NCI-H345 (cell line): ENCODE results near the gene DUSP3.
"Not testable (repeated sequence)": the region's sequence is repeated elsewhere in the genome, so short reads cannot be mapped to it uniquely, and the experiment has no call there.

Source experiments
- DNase-seq: peaks from one replicate; lab custom pipeline; 2025; lab: John Stamatoyannopoulos, UW

Gene DUSP3

DNA sequence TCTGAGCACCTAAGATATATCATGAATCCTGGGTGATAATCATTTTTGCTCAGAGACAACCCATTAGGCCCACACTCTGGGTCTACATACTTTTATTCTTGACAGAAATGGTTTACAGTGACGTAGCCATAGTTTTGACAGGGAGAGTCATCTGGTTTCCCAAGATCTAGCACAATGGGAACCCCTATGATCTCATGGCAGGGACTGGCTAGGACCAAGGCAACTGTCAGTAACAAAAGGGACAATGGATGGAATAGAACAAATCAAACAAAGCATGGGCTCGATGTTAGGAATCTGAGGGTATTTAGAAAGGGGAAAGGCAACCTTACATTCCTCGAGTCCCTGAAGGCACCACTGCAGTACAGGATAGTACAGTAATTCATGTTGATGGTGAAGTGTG, 22.0 kb upstream of the DUSP3 start:
- no peak for DNase-seq

DNA sequence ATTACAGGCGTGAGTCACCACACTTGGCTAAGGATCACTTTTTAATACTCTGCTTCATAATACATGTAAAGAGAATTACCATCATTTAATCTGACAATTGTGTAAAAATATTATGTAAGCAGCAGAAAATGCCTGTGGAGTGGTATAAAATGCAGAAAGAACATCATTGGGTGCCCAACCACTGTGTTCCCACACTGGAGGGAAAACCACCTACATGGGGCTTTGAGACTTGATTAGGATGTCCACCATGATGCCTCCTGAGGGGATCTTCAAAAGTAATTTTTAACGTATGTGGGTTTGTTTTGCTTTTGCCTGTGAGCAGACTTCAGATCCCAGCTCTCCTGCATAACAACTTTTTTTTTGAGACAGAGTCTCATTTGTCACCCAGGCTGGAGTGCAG, 20.3 kb upstream of the DUSP3 start:
- no peak for DNase-seq

DNA sequence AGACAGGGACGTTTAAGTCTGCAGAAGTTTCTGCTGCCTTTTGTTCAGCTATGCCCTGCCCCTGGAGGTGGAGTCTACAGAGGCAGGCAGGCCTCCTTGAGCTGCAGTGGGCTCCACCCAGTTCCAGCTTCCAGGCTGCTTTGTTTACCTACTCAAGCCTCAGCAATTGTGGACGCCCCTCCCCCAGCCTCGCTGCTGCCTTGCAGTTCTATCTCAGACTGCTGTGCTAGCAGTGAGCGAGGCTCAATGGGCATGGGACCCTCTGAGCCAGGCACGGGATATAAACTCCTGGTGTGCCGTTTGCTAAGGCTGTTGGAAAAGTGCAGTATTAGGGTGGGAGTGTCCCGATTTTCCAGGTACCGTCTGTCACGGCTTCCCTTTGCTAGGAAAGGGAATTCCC, 19.2 kb upstream of the DUSP3 start:
- DNase-seq: peak; percentile 4

DNA sequence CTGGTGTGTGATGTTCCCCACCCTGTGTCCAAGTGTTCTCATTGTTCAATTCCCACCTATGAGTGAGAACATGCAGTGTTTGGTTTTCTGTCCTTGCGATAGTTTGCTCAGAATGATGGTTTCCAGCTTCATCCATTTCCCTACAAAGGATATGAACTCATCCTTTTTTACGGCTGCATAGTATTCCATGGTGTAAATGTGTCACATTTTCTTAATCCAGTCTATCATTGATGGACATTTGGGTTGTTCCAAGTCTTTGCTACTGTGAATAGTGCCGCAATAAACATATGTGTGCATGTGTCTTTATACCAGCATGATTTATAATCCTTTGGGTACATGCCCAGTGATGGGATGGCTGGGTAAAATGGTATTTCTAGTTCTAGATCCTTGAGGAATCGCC, 13.9 kb upstream of the DUSP3 start:
- not testable (repeated sequence) for DNase-seq

DNA sequence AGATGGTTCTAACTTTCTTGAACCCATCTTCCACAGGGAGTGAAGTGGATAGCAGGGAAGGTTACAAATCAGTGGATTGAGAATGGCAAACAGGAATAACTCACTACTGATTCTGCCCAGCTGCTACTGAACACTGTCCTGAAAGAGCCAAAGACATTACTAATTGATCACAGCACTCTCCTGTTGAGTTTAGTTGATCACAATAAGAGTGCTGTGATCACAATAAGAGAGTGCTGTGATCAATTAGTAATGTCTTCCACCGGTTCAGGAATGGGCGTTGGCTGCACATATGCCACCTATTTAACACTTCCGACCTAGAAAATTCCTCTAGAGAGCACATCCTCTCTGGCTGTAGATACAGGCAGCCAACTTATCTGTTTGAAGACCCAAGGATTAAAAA, 12.8 kb upstream of the DUSP3 start:
- peak; percentile 46 for DNase-seq

DNA sequence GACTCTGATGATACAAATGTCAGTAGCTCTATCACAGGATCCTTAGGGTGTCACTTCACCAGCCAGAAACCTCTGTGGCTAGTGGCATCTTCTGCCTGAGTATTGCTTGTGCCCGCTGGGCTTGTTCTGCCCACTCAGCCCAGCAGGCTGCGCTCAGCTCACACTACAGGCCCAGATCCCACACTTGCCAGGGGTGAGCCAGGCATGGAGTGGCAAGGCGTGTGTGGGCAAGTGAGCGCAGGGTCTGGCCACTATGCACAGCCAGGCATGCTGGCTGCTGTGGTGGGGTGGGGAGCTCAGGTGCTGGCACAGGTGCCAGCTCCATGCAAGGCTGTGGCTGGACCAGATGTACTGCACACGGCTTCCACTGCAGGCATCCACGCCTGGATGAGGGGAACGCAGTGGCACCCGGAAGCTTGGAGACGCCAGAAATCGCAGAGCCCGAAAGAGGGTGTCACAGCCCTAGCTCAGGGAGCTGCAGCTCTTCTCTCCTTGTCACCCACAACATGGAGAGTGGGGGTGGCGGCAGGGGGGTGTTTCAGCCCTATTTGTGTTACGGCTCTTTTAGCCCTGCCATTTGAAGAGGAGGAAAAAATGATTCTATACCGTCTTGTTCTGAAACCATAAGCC, 11.6 kb upstream of the DUSP3 start:
- peak; percentile 3 for DNase-seq

DNA sequence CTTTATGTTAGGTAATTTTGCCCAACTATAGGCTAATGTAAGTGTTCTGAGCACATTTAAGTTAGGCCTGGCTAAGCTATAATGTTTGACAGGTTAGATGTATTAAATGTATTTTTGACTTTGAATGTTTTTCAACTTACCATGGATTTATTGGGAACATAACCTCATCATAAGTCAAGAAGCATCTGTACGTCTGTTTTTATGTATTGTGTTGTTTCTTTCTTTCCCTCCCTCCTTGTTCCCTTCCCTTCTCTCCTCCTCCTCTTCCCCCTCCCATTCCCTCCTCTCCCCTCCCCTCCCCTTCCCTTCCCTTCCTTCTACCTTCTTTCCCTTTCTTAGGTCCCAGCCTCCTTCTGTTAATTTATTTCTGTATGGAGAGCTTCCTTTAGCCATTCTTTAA, 10.7 kb upstream of the DUSP3 start:
- DNase-seq: no peak

DNA sequence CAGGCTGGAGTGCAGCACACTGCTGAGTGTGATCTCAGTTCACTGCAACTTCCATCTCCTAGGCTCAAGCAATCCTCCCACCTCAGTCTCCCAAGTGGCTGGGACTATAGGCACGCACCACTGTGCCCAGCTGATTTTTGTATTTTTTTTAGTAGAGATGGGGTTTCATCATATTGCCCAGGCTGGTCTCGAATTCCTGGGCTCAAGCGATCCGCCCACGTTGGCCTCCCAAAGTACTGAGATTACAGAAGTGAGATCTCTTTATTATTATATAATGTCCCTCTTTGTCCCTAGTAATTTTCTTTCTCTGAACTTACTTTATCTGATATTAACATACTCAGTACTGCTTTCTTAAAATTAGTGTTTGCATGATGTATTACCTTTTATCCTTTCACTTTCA, 9.8 kb upstream of the DUSP3 start:
- DNase-seq: no peak

DNA sequence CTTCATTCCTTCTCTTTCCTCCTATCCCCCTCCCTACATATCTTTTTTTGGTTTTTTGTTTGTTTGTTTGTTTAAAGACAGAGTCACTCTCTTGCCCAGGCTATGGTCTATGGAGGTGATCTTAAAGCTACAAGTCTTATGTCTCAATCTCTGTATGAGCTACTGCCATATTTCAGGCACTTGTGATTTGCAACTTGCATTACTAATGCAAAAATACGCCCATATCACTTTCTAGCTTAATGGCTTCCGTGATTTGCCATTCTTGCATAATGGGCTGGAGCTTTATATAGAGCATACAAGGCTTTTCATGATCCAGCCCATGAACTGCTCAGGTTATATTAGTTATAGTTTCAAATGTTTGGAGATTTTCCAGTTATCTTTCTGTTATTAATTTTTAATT, 9.0 kb upstream of the DUSP3 start:
- DNase-seq: no peak

DNA sequence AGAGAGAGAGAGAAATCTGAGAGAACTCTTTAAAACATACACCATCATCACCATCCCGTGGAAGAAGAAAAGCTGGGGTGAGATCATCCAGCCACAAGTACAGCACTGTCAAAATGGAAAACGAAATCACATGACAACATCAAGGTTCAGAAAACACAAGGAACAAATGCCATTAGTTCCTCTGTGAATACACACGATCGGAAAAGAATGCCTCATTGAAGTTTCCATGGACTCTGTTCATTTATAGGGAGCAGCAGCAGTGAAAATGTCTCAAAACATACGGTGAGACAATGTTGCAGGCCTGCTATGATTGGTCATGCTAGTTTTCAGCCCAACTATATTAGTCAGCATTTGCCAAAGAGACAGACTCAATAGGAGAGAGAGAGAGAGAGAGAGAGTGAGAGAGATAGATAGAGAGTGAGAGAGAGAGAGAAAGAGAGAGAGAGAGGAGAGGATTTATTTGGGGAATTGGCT, 5.9 kb upstream of the DUSP3 start:
- no peak for DNase-seq

DNA sequence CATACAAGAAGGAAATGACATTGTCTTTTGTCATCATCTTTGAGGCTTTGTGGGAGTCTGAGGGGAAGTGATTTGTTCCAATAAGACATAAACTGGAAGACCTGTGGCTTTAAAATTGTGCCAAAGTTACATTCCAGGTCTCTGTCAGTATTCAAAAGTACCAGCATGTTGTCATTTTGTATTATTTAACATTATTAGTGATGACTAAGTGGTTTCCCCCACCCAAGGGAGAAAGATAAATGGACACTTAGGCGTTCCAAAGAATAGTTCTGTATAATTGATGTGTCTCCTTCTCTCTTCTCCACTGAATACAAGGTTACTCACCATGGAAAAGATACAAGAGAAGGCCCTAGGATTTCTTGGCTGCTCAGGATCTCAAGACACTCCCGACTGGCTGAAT, 5.3 kb upstream of the DUSP3 start:
- no peak for DNase-seq

DNA sequence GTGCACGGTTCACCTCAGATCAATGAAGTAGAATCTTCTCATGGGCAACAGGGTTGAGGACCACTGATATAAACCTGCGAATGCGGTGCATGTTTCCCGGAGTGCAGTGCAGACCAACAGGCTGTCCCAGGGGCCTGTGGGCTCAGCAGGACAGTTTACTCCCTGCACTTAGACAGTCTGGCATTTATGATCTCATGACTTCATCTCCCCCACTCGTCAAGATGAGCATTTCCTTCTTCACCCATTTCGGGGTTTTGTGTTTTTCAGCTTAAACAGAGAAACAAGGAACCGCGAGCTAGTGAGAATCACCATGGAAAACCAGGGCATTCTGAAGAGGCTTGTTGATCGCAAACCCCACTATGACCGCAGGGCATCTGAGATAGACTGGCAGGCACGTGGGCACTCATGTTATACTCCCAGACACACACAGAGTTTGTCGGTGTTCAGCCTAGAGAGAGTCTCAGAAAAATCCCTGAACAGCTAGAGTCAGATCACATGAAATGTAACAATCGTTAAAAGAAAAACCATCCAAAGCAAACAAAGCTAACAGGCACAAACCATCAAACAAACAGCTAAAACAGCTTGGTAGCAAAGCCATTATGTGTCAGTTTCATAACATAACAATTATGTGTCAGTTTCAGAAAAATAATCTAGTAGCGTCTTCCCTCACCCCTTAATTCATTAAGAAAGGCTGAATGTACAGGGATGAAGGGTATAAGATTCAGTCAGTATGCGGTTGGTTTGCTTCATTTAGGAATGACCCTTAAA, 4.3 kb upstream of the DUSP3 start:
- DNase-seq: no peak

DNA sequence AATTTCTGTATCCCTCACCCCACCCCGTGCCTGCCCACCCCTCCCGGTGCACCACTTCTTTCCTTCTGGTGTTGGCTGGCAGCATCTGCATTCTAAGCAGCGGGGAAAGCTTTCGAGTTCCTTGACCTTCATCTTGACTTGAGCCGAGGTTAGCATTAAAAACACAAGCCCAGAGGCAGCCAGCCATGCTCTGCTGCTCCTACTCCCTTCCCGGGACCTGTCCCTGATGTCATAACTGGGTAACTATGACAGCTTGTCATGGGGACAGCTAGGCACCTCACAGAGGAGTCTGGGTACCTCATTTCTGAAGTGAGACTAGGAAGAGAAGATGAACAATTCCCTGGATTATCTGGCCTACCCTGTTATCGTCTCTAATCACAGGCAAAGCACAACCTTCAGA, 1.4 kb upstream of the DUSP3 start, which contains the start of gene CFAP97D1:
TSS of gene CFAP97D1 (plus strand) at position 301 of the 400 bp plus-strand sequence. CDS start at position 329, 28 bp downstream.
- DNase-seq: no peak

DNA sequence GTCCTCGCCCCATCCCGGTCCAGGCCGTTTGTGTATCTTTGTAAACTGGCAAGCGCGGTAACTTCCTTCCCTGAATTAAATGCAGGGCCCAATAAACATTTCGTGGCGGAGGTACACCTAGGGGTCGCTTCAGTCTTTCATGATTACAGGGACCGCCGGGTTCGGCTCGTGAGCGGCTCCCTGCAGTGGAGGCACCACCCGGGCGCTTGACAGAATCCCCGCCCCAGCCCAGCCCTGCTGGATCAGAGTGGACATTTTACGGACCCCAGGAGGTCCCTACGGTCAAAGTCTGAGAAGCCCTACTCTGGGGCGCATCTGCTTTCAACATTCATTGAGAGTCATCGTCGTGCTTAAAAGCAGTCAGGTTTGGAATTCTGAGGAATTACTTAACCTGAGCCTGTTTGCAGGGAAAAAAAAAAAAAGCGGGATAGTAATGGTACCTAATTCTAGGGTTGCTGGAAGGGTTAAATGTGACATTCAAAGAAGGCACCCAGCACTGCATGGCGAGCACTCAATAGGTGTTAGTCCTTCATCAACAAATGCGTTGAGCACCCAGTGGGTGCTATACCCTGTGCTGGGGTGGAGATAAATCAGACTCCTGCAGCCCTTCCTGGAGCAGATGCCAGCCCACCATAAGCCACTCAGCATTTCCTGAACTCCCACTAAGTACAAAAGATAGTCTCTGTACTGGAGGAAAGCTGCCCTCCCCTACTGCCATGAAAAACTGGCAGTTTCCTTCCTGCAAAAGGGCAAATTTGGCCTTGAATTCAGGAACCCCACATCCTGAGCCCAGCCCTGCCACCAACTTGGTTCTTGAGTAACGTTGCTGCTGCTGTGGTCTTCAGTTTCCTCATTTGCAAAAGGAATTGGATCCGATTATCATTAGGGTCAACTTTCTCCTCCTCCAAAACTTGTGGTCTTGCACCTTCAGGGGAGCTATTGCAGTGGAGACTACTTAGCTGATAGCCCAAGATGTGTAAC, 658 bp upstream of the DUSP3 start:
- peak; percentile 70 for DNase-seq

DNA sequence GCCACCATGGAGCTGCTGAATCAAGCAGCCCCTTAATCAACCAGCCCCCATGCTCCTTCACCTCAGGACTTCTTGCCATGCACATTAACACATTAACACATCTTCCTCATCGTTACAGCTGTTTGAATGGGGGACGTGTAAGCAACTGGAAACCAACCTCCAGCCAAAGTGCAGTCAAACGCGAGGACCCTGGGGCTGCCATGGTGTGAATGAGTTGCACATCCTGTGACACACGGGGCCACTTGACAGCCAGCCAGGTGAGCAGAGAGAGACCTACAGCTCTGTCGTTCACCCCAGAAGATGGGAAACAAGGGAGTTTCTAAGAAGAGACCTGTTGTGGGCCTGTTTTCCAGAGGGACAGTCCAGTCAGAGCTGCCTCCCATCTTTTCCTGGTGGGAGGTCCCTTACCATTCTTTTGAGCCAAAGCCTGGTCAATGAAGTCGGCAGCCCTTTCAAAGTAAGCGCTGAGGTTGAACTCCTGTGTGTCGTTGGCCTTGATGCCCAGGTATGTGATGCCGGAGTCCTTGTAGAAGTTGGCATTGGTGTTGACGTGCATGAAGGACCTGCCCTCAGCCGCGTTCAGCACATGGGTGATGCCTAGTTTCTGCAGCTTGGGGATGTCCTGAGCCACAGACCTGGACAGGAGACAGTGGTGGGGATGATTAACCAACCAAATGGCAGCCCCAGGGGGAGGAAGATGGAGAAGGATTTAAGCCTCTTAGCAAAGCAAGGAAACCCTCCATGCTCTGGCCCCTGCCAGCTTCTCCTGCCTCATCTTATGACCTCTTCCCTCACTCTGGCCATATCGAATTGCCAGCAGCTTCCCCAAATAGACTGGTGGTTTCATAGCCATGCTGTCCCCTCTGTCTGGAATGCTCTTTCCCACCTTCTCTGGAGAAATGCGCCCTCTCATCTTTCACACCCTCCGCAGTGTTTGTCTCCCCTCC, 4.2 kb downstream of the DUSP3 start:
- DNase-seq: no peak

DNA sequence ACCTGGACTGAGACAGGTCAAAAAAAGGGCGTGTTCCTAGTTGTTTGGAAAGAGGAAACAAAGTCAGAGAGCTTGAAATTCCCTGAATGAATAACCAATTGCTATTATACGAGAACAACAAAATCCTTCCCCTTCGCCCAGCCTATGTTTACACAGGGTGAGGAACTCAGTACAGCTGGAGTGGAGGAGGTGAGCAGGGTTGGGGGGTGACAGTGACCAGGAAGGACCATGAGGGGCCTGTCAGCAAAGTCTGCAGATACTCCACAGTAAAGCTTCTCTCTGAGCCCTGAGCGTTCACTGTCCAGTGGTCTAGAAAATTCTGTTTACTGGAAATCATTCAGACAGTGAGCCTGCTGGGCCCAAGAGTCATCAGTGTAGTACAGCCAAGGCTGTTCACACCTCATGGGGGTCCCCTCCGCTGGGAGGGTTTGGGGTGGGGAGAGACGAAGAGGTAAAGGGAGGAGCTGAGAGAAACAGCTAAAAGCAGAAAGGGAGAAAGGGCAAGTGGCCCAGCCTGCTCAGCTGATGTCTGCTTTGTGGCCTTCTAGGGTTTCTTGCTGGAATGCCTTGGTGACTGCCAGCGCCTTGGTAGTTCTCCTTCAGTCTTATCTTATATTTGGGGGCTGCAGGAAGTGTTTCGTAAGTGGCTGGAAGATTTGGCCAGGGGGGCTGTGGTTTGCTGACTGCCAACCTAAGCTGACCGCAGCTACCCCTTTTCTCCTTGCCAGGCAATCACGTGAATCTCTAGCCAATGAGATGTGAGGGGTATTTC, 5.7 kb downstream of the DUSP3 start:
- DNase-seq: no peak

DNA sequence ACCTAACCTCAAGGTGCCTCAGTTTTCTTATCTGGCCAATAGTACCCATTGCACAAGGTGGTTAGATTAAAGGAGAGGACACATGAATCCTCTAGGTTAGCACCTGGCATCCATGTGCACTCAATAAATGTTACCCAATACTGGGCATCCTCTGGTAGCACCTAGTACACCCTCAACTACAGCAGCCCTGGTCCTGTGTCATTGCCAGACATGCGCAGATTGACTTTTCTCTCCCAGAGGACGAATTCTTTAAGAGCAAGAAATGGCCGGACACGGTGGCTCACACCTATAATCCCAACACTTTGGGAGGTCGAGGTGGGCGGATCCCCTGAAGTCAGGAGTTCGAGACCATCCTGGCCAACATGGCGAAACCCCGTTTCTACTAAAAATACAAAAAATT, 7.3 kb downstream of the DUSP3 start:
- DNase-seq: no peak

DNA sequence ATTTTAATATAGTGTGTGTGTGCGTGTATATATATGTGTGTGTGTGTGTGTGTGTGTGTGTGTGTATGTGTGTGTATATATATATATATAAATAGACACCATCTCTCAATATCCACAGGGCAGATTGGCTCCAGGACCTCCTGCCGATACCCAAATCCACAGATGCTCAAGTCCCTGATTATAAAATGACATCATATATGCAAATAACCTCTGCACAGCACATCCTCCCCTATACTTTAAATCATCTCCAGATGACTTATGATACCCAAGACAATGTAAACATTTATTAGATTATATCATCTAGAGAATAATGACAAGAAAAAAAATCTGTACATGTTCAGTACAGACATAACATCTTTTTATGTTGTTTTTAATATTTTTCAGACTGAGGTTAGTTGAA, 7.8 kb downstream of the DUSP3 start:
- no peak for DNase-seq

DNA sequence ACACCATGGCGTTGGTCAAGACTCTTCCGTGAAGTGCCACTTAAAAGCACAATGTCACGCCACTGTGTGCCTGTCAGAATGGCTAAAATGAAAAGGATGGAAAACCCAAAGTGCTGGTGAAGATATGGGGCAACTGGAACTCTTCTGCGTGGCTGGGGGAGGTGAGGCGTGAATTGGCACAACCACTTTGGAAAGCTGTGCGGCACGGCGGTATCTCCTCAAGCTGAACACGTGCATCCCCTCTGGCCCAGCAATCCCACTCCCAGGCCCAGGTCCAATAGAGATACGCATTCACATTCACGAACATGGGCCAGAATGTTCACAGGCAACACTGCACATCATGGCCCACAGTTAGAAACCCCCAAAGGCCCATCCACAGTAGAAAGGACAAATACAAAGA, 8.9 kb downstream of the DUSP3 start:
- no peak for DNase-seq

DNA sequence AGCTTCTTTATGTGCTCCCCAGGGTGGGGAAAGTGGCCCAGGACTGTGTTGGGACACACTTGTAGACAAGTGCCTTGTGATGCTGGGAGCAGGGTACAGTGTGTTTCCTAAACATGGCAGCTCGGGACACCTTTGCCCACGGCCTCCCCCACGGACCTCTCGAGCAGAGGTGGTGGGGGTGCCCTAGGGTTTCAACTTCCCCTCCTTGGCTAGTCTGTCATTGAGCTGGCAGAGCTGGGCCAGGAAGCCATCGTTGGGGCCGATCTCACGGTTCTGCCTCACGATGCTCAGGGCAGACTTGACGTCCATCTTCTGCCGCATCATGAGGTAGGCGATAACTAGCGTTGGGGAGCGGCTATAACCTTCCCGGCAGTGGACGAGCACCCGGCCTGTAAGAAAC, 9.4 kb downstream of the DUSP3 start:
- no peak for DNase-seq

DNA sequence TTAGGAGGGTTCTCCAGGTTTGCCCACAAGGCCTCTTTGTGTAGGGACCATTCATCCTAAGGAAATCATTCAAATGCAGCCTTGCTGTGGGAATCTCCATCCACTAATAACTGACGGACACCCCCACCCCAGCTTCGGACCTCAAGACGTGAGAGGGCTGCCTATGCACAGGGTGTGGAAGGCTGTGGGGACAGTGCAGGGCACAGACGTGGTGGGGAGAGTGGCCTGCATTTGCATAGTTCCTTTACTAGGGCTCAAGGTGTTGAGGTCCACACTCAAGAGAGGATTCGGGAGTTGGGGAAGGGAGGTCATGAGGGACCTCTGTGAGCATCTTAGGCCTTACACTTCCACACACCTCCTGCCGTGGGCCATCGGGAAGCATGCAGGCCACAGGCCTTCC, 9.8 kb downstream of the DUSP3 start:
- DNase-seq: no peak
